Motor neuron (in vitro differentiated cells): ENCODE measurements around the gene GDI2. TPM values are rescaled to one million over a fixed set of nuclear protein-coding genes. Genes with fewer than 3 reads are reported as not detected.
"Not testable (repeated sequence)": the region's sequence is repeated elsewhere in the genome, so short reads cannot be mapped to it uniquely, and the experiment has no call there.

Source experiments
- ATAC-seq, 8 experiments: fragments of 200-7000 bp; cut with Tn5 transposase; replicated peaks in 6 of 8; 2 replicates each; pipeline ENCODE4 v1.8.0; 2021; ENCODE audit warnings: mild to moderate bottlenecking in 8 of 8, moderate library complexity in 8 of 8
- H3K27ac ChIP-seq, 2 donors: fragments of 250-450 bp; sonication (Bioruptor Pico); 2 replicates each; pipeline ENCODE4 v1.9.0; 2021; ENCODE audit warnings: antibody characterized with exemption in 2 of 2, mild to moderate bottlenecking in 2 of 2, moderate library complexity in 1 of 2
- H3K4me1 ChIP-seq, 2 donors: fragments of 250-450 bp; sonication (Bioruptor Pico); replicated peaks in 1 of 2; 2 replicates each; pipeline ENCODE4 v1.6.1; 2021; ENCODE audit warnings: antibody characterized with exemption in 2 of 2, mild to moderate bottlenecking in 2 of 2, moderate library complexity in 1 of 2
- H3K4me3 ChIP-seq, 5 donors: fragments of 250-450 bp; sonication (Bioruptor Pico); 2 replicates each; pipeline ENCODE4 v1.9.0; 2021; ENCODE audit warnings: antibody characterized with exemption in 5 of 5, mild to moderate bottlenecking in 5 of 5, moderate library complexity in 4 of 5
- WGBS, 10 experiments: fragments of 450-650 bp; shearing (Covaris generic); methylation state at CpG; one replicate each; pipeline ENCODE4 v1.0.0; 2022; 5-methylcytosine and 5-hydroxymethylcytosine counted together
- in situ Hi-C, 9 experiments: fragments of 400-800 bp; cut with MboI; loops; one replicate each; pipeline ENCODE4 v1.15.0; 2021; ENCODE audit warnings: low sequenced_read_pairs in 9 of 9, low pct_unique_long_range_greater_than_20kb in 2 of 9; ENCODE audit not compliant: unreplicated experiment in 9 of 9
- total RNA-seq, 8 experiments: library from RNA; unstranded; fragments of 300-600 nt; gene quantifications; 2 replicates each; pipeline versions ENCODE4 v1.2.3 to v1.2.4, GENCODE V29; 2022

GDI2 gene
- 100 to 1,000 TPM; 192 to 361 (median 253) TPM for total RNA-seq

DNA sequence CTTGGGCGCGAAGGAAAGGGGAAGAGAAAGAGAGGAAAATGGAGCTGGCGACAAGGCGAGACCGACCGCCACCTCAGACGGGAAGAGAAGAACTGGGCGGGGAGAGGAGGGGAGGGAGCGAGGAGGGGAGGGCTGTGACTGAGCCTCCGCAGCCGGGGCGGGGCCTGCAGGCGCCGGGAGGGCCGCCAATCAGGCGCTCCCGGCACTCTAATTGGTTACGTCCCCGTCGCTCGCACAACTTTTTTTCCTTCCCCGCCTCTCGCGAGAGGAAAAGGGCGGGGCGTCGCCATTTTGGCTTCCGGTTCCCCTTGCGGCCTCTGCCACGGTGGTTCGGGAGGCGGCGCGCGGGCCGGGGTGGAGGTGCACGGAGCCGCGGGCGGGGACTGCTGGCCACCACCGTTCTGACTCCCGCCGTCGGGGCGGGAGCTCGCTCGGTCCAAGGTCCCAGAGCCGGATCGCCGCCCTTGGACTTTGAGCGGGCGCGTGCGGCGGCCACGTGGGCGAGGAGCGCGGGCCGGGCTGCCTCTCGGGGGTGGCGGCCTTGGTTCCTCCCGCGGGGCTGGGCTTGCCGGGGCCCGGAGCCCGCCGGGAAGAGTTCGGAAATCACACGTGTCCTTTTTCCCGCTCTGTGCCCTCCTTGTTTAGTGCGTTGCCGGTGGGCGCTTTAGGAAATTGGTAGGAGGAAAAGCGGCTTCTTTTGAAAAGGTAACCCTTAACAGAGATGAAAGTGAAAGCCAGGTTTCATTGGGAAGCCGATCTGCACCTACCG lies at the start of gene GDI2:
Gene GDI2, minus strand, starts transcription at position 94 of the 769 bp plus-strand sequence. CDS start 176 bp downstream, outside the sequence.
- Histone ChIP-seq H3K4me3 (peak within 1 kb of the TSS; percentile 68 to 99 (median 94)), H3K4me1 (peaks cover 8 to 20% of the 10 kb centered on the region in 2 donors), H3K27ac (peak within 1 kb of the TSS; percentile 97 to 99)
- peak; percentile 86 to 95 (median 94) for ATAC-seq
- in situ Hi-C loops, result no loop called here
- WGBS, 10 experiments, result 0% methylated on average over 1 to 12 of the region's 77 CpGs; no CpG with 5 or more reads in 6 of the 10 experiments

DNA sequence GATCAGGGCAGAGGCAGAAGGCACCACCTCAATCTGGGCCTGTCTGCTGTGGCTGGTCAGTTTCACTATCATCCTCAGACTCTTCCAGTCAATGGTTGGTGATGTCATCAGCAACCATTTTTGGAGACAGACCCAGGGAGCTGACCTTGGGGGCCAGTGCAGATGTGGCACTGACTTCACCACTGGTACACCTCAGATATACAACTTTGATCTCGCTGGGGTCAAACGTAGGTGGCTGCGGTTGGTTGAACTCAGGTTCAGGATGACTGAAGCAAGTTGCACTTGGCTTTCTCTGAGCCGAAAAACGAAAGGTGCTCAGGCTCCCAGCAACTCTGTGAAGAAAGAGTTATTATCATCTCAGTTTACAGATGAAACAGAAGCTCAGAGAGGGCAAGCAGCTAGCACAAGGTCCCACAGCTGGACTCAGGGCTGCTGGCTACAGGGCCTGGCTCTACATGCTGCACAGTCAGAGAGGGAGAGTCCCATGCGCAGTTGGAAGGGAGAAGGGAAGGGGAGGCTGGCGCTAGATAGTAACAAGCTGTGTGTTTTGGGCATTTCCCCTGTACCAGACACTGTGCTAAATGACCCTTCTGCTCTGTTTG lies 49.2 kb upstream of the GDI2 start:
- in situ Hi-C loops, result no loop called here
- Histone ChIP-seq H3K4me3 (no peak overlapping the region), H3K4me1 (no peaks in the 10 kb centered on the region), H3K27ac (no peak overlapping the region)
- ATAC-seq, result no peak
- 90 to 100% (median 100%) methylated on average over 1 to 6 of the region's 7 CpGs; no CpG with 5 or more reads in 3 of the 10 experiments for WGBS, 10 experiments

DNA sequence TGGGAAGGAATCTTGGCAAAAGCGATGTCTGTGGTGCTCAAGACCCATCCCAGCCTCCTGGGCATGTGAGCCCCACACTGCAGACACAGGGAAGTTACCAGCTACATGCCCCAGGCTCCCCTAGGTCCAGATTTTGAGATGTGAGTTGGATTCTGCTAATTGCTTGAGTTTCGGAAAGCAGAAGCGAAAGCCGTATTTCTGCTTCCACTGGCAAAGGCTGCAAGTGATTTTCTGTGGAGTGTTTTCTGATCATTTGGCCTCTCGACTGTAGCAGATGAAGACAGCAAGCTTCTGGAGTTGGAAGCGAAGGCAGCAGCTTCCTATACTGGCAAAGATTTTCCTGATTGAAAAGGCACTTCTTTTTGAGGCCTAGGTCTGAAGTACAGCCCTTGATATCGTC lies 46.8 kb upstream of the GDI2 start:
- Histone ChIP-seq H3K4me1 (no peaks in the 10 kb centered on the region), H3K4me3 (no peak overlapping the region), H3K27ac (no peak overlapping the region)
- no peak for ATAC-seq
- 29 to 100% (median 96%) methylated on average over 1 to 6 of the region's 7 CpGs; no CpG with 5 or more reads in 4 of the 10 experiments for WGBS, 10 experiments
- in situ Hi-C loops, result no loop called here

DNA sequence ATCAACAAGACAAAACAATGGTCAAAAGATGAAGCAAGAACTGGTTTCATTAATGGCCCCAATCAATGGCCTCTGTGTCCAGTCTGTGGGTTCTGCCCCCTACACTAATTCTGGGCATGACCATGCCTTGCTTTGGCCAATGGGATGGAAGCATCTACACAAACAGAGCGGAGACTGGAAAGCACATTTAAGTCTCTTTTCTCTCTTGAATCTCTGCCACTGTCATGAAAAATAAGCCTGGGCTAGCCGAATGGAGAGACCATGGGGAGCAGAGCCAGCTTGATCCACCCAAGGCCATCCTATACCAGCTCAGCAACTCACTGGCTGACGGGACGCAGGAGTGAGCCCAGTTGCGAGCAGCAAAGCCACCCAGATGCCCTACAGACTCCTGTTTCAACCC lies 45.6 kb upstream of the GDI2 start:
- H3K4me3 ChIP-seq, result no peak overlapping the region
- ATAC-seq, result no peak

DNA sequence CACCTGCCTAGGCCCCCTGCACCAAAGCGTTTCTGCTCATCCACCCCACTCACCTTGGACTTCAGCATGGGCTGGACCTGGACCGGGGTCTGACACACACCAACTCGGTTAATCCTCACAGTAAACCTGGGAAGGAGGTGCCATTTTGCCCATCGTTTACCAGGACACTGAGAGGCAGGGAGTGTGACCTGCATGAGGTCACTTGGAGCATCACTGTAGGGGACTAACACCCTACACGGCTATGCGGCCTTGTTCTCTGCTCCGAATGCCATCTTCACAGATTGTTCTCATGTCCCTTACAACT lies 43.4 kb upstream of the GDI2 start:
- no peak overlapping the region for H3K27ac ChIP-seq

More for the DNA sequence above, 45.6 kb upstream of the GDI2 start:
- in situ Hi-C loops, result no loop called here
- no peak overlapping the region for H3K27ac ChIP-seq
- H3K4me1 ChIP-seq, result peaks cover 3 to 7% of the 10 kb centered on the region in 2 donors
- 87 to 100% (median 95%) methylated on average over 1 to 5 of the region's 5 CpGs; no CpG with 5 or more reads in 4 of the 10 experiments for WGBS, 10 experiments

DNA sequence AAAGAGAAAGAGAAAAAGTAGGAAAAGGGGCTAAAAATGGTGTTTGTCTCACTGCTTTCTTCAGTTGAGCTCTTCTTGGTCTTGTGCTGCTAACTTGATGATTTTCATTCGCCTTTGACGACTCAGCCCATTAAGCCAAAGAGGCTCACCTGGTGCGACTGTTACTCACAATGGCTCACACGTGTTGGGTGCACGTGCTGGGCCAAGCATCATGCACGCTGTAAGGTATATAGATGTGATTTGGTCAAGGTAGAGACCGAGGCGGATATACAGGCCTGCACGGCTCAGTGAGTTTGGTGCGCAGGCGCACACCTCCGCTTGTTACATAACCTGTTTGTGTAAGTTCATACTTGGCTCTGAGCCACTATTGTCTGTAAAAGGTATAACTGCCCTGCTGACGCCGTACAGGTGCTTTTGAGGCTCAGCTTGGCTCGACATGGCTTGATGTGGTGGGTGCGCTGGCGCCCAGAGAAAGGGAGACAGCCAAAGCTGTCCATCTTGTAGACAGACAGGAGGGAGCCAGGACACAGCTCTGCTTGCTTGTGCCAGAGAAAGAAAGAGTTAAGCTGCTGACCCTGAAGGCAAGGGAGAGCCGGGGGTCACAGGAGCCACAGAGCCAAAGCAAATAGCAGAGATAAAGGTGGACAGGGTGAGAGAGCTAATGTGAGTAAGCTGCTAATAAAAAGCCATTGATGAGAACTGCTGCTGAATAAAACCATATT lies 42.9 kb upstream of the GDI2 start:
- in situ Hi-C loops, result no loop called here
- no peak for ATAC-seq
- peaks cover 3 to 8% of the 10 kb centered on the region in 2 donors for H3K4me1 ChIP-seq

More for the DNA sequence above, 43.4 kb upstream of the GDI2 start:
- 40 to 100% (median 92%) methylated on average over 1 to 4 of the region's 7 CpGs; no CpG with 5 or more reads in 4 of the 10 experiments for WGBS, 10 experiments
- Histone ChIP-seq H3K4me3 (no peak overlapping the region), H3K4me1 (peaks cover 3 to 8% of the 10 kb centered on the region in 2 donors)
- in situ Hi-C loops, result no loop called here
- ATAC-seq, result no peak

DNA sequence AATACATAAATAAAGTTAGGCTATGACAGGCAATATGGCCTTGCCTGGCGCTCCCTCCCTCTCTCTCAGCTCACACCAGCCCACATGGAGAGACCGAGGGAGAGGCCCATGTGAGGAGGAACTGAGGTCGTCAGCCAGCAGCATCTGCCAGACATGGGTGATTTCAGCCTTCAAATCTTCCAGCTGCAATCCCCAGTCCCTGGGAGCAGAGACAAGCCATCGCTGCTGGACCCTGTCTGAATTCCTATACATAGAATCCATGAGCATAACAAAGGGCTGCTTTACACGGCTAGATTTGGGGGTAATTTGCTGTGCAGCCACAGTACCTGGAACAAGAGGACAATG lies 40.9 kb upstream of the GDI2 start:
- 0 to 40% (median 16%) methylated on average over 1 to 2 of the region's 5 CpGs; no CpG with 5 or more reads in 6 of the 10 experiments for WGBS, 10 experiments
- Histone ChIP-seq H3K4me3 (no peak overlapping the region), H3K4me1 (peaks cover 3 to 8% of the 10 kb centered on the region in 2 donors), H3K27ac (peak overlapping the region in 1 of 2 donors; percentile 39)
- in situ Hi-C loops, result no loop called here
- peak in 4 of 8 experiments; percentile 24 to 89 (median 74) for ATAC-seq

More for the DNA sequence above, 42.9 kb upstream of the GDI2 start:
- 20 to 100% (median 80%) methylated on average over 1 to 12 of the region's 18 CpGs; no CpG with 5 or more reads in 1 of the 10 experiments for WGBS, 10 experiments
- no peak overlapping the region for H3K4me3 ChIP-seq
- no peak overlapping the region for H3K27ac ChIP-seq

DNA sequence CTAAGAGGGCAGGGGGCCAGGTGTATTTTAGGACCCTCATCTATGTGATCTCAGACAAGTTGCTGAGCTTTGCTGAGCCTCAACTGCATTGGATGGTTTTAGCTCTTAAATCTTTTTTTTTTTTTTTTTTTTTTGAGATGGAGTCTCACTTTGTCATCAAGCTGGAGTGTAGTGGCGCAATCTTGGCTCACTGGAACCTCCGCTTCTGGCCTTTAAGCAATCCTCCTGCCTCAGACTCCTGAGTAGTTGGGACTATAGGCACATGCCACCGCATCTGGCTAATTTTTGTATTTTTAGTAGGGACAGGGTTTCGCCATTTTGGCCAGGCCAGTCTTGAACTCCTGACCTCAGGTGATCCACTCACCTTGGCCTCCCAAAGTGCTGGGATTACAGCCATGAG lies 33.4 kb upstream of the GDI2 start:
- ATAC-seq, H3K27ac ChIP-seq, in situ Hi-C loops, H3K4me3 ChIP-seq: not testable (repeated sequence)
- H3K4me1 ChIP-seq, result peaks cover 13 to 15% of the 10 kb centered on the region in 2 donors
- WGBS, 10 experiments, result 90 to 100% (median 100%) methylated on average over 2 to 3 of the region's 4 CpGs; no CpG with 5 or more reads in 3 of the 10 experiments

DNA sequence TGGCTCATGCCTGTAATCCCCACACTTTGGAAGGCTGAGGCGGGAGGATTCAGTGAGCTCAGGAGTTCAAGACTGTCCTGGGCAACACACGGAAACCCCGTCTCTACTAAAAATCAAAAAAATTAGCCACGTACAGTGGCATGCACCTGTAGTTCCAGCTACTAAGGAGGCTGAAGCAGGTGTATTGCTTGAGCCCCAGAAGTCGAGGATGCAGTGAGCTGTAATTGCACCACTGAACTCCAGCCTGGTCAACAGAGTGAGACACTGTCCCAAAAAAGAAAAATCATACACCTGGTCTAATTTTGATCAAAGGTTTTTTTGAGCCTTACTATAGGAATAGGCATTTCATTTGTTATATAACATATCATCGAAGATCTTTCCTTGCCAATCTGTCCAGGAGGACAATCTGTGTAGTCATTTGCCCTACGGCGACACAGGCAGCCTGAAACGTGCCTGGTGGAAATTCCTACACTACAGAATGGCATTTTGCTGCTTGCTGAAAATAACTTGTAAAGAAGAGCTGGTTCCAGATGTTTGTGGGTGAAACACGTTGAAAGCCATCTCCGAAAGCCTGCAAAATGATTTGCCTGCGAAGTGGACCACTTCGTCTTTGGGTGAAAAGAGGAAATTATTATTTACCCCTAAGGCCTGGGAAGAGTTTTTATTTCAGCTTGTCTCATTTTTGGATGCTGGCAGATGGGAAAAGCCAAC lies 31.3 kb upstream of the GDI2 start:
- WGBS, 10 experiments, result 14 to 88% (median 81%) methylated on average over 1 to 11 of the region's 13 CpGs; no CpG with 5 or more reads in 1 of the 10 experiments
- in situ Hi-C loops, result no loop called here

DNA sequence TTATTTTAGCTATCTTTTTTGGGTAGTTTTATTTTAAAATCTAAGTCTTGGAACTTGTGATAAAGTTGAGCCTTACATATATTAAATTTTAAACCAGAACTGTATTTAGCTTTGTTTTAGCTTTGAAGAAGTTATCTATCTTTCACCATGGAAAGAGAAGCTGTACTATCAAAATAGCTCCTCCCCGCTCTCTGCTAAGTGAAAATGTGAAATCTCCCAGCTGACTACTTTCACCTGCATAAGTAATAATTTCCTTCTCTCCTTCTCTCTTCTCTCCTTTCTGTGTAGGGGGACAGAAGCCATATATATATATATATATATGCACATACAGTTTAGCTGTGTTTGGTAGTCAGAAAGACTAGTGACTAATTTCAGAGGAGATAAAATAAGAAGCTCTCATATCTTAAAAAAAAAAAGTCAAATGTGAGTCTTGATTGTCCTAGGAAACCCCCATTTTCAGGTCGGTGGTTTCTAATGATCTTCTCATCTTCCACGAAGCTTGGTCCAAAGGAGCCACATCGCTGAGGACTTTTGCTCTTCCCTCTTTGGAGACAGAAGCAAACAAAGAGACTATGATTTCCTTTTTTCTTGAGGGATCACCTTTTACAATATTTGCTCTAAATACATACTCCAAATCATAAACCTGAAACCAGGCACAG lies 30.6 kb upstream of the GDI2 start:
- in situ Hi-C loops, result no loop called here
- no peak for ATAC-seq
- 32 to 100% (median 91%) methylated on average over 1 to 4 of the region's 4 CpGs; no CpG with 5 or more reads in 1 of the 10 experiments for WGBS, 10 experiments
- Histone ChIP-seq H3K4me3 (no peak overlapping the region), H3K4me1 (peaks cover 25 to 31% of the 10 kb centered on the region in 2 donors), H3K27ac (no peak overlapping the region)

More for the DNA sequence above, 31.3 kb upstream of the GDI2 start:
- peak in 3 of 8 experiments; percentile 1 to 14 (median 1) for ATAC-seq
- H3K27ac ChIP-seq, result peak overlapping the region; percentile 11 to 49
- H3K4me1 ChIP-seq, result peaks cover 25 to 31% of the 10 kb centered on the region in 2 donors
- H3K4me3 ChIP-seq, result no peak overlapping the region

DNA sequence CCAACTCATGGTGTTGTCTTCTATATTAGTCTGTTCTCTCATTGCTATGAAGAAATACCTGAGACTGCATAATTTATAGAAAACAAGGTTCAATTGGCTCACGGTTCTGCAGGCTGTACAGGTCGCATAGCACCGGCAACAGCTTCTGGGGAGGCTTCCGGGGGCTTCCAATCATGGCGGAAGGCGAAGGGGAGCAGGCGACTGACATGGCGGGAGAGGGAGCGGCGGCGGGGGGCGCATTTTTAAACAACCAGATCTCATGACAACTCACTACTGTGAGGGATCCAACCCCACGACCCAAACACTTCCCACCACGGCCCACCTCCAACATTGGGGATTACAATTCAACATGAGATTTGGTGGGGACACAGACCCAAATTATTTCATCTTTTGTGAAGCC lies 28.7 kb upstream of the GDI2 start:
- no peak for ATAC-seq
- H3K4me1 ChIP-seq, result peaks cover 25 to 31% of the 10 kb centered on the region in 2 donors
- no peak overlapping the region for H3K27ac ChIP-seq
- in situ Hi-C loops, result no loop called here
- WGBS, 10 experiments, result 40 to 100% (median 88%) methylated on average over 1 to 8 of the region's 14 CpGs; no CpG with 5 or more reads in 5 of the 10 experiments
- H3K4me3 ChIP-seq, result no peak overlapping the region
